OCI-M2 (cell line): Measurements from ENCODE around the gene SPATS2.
A peak's percentile ranks its signal among the peaks of the same experiment; 100 is the strongest.
"Not testable (repeated sequence)": the region's sequence is repeated elsewhere in the genome, so short reads cannot be mapped to it uniquely, and the experiment has no call there.

Experiments used
- DNase-seq: peaks from one replicate; lab custom pipeline; 2025; ENCODE audit not compliant: unreplicated experiment; lab: John Stamatoyannopoulos, UW

The SPATS2 gene

GRCh38 chr12:49367381-49368239, at the start of gene SPATS2:
TSS of gene SPATS2 (plus strand) at chr12:49367462. CDS start at chr12:49461013, 93,551 bp downstream.
- no peak for DNase-seq

DNA sequence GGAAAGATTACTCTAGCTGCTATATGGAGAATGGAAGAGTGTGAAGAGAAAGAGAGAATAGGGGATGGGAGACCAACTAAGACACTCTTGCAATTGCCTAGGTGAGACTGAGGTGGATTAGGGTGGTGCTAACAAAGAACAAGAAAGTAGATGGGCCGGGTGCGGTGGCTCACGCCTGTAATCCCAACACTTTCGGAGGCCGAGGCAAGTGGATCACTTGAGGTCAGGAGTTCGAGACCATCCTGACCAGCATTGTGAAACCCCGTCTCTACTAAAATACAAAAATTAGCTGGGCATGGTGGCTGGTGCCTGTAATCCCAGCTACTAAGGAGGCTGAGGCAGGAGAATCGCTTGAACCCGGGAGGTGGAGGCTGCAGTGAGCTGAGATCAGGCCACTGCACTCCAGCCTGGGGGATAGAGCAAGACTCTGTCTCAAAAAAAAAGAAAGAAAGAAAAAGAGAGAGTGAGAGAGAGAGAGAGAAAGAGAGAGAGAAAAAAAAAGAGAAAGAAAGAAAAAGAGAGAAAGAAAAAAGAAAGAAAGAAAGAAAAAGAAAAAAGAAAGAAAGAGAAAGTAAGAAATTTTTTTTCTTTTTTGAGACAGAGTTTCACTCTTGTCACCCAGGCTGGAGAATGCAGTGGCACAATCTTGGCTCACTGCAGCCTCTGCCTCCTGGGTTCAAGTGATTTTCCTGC, 46.7 kb upstream of the SPATS2 start:
- not testable (repeated sequence) for DNase-seq

DNA sequence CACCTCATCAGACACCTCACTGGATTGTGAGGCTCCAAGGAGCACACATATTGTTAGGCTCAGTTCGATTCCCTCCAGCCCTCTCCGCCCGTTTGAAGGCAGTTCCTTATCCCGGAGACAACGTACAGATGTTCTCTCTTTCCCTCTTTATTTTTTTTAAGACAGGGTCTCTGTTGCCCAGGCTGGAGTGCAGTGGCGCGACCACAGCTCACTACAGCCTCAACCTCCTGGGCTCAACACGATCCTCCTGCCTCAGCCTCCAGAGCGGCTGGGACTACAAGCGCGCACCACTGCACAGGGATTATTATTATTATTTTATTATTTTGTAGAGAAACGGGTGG, 44.9 kb upstream of the SPATS2 start:
- DNase-seq: no peak

GRCh38 chr12:49322708-49323523, 44.3 kb upstream of the SPATS2 start, which contains the start of gene TROAP:
TSS of gene TROAP (plus strand) at chr12:49323255. CDS start at chr12:49323609, 354 bp downstream.
- peak; percentile 74 for DNase-seq

- no peak for DNase-seq
These were observed 43.7 kb upstream of the SPATS2 start for GRCh38 chr12:49323524-49324097.

DNA sequence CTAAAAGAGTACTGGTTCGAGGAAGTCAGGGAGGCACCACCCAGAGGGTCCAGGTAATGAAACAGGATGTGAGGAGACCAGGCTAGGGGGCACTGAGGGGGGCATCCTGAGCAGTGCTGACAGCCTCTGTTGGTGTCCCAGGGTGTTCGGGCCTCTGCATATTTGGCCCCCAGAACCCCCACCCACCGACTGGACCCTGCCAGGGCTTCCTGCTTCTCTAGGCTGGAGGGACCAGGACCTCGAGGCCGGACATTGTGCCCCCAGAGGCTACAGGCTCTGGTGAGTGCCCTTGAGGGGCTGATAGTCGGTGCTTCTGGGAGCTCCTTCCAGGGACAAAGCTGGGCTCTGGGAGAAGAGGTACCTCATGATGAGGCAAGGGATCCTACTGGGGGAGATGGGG, 41.7 kb upstream of the SPATS2 start:
- DNase-seq: no peak

GRCh38 chr12:49327368-49327767, 39.9 kb upstream of the SPATS2 start:
- DNase-seq: no peak

GRCh38 chr12:49327887-49328286, 39.4 kb upstream of the SPATS2 start:
- no peak for DNase-seq

DNA sequence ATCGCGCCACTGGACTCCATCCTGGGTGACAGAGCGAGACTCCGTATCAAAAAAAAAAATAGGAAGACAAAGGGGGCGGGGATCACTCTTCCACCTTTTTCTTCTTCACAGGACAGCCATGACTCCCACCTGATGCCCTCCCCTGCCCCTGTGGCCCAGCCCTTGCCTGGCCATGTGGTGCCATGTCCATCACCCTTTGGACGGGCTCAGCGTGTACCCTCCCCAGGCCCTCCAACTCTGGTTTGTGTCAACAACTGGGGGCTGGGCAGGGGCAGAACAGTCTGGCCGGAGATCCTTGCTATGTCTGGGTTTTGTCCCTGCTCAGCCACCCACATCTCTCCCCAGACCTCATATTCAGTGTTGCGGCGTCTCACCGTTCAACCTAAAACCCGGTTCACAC, 38.4 kb upstream of the SPATS2 start:
- DNase-seq: no peak

GRCh38 chr12:49330032-49330619, 37.1 kb upstream of the SPATS2 start:
- no peak for DNase-seq

DNA sequence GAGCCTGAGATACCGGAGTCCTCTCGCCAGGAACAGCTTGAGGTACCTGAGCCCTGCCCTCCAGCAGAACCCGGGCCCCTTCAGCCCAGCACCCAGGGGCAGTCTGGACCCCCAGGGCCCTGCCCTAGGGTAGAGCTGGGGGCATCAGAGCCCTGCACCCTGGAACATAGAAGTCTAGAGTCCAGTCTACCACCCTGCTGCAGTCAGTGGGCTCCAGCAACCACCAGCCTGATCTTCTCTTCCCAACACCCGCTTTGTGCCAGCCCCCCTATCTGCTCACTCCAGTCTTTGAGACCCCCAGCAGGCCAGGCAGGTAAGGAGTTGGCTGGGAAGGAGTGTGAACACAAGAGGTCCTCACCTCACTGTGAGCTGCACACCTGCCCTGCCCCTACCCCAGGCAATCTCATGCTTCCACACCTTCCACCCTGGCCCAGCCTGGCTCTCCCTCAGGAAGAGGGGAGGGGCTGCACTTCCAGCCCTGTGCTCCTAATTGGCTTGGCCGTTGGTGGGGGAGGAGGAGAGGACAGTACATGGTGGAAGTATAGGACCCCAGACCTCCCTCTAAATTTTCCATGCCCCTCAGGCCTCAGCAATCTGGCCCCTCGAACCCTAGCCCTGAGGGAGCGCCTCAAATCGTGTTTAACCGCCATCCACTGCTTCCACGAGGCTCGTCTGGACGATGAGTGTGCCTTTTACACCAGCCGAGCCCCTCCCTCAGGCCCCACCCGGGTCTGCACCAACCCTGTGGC, 36.5 kb upstream of the SPATS2 start:
- DNase-seq: no peak

GRCh38 chr12:49331380-49332222, 35.7 kb upstream of the SPATS2 start:
- no peak for DNase-seq

DNA sequence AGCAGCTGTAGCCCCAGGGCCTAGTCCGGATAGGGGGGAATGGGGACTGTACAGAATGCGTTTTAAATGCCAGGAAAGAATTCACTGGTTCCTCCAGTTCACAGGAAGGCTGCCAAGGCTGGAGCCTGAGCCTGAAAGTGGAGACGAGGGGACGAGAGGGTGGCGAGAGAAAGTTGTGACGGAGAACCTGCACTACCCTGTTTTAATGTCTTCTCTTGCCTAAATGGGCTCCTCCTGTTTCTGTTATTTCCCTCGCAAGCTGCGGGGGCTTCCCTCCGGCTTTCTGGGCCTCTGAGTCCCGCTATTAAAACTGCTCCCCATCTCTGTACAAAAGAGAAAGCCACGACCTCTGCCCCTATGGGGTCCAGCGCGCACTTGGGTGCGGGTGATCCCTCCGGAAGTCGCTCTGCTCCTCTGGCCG, 34.8 kb upstream of the SPATS2 start:
- no peak for DNase-seq

- DNase-seq: no peak
These were observed 34.3 kb upstream of the SPATS2 start for GRCh38 chr12:49332891-49333371.

- DNase-seq: not testable (repeated sequence)
These were observed 33.5 kb upstream of the SPATS2 start for GRCh38 chr12:49333778-49334177.

DNA sequence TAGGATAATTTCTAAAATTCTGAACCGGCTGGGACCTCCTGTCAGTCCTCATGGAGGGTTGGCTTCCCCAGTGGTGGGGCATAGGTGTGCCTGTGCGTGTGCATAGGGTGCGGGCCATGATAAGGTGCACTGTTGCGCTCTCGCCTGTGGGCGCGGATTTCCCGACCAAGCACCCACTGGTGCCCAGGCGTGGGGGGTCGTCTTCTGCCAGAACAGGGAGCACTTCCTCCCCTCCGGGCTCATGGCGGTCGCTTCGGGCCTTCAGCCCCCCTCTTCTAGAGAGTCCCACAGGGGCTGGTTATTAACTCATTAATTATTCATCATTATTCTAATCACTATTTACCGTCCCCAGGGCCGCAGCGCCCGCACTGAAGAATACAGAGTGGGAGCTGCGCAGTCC, 33.0 kb upstream of the SPATS2 start:
- DNase-seq: no peak

GRCh38 chr12:49334681-49335080, 32.6 kb upstream of the SPATS2 start:
- DNase-seq: no peak

GRCh38 chr12:49335118-49335954, 31.9 kb upstream of the SPATS2 start:
- DNase-seq: no peak
